ENCODE results near the gene FBXW8.

FBXW8 gene

GRCh38 chr12:116948298-116948697 lies 37.5 kb downstream of the FBXW8 start:
- H3K9ac ChIP-seq (ENCODE audit: low read length) = no peak overlapping the region
- no peak overlapping the region for H3K27ac ChIP-seq (ENCODE audit: low read depth, low read length)
- H3K4me1 ChIP-seq (ENCODE audit: insufficient read depth, low read length) = no peaks in the 10 kb centered on the region
- peaks cover 23% of the 10 kb centered on the region for H3K36me3 ChIP-seq (ENCODE audit: insufficient read depth, low read length)
- no peaks in the 10 kb centered on the region for H3K27me3 ChIP-seq (ENCODE audit: control insufficient read depth in 1 of 2, insufficient read depth in 2 of 2, low read length in 2 of 2)
- no peak overlapping the region for H3K4me3 ChIP-seq (ENCODE audit: low read depth in 1 of 2, low read length in 2 of 2)
- peaks cover 5% of the 10 kb centered on the region for H3K9me3 ChIP-seq (ENCODE audit: low read length)

- no peak overlapping the region for H3K27ac ChIP-seq (ENCODE audit: low read depth, low read length)
- no peak overlapping the region for H3K9ac ChIP-seq (ENCODE audit: low read length)
- H3K27me3 ChIP-seq (ENCODE audit: control insufficient read depth in 1 of 2, insufficient read depth in 2 of 2, low read length in 2 of 2) = no peaks in the 10 kb centered on the region
- no peaks in the 10 kb centered on the region for H3K9me3 ChIP-seq (ENCODE audit: low read length)
- no peak overlapping the region for H3K4me3 ChIP-seq (ENCODE audit: low read depth in 1 of 2, low read length in 2 of 2)
- H3K4me1 ChIP-seq (ENCODE audit: insufficient read depth, low read length) = no peaks in the 10 kb centered on the region
- H3K36me3 ChIP-seq (ENCODE audit: insufficient read depth, low read length) = peaks cover 18% of the 10 kb centered on the region
Observed at GRCh38 chr12:116950628-116951325, 40.0 kb downstream of the FBXW8 start.

DNA sequence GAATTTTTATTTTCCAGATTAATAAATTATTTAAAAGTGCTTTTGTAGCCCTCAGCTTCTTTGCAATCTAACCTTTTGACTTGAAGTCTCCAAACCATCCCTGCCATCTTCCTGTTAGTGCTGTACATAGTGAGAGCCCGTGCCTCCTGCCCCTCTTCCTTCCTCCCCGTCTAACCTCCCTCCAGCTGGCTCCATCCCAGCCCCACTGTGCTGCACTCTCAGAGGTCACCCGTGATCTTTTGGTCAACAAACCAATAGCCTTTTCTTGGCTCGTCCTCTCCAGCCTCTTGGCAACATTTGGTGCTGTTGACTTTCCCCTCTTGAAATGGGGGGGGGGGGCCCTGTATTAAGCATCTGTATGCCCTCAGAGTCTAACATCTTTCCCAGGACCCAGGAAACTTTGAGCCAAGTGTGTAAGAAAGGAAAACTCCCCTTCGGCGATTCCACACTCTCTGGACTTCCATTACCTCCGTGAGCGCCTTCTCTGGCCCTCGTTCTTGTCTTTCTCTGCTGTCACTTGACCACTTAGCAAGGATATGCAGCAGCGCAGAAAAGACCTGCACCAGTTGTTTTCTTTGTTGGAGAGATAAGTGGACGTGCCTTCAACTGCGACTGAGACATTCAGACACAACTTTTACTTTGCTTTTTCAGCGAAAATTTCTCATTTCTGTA lies 44.1 kb downstream of the FBXW8 start:
- Histone ChIP-seq H3K4me3 (ENCODE audit: low read depth in 1 of 2, low read length in 2 of 2) (no peak overlapping the region), H3K4me1 (ENCODE audit: insufficient read depth, low read length) (no peaks in the 10 kb centered on the region), H3K27ac (ENCODE audit: low read depth, low read length) (no peak overlapping the region), H3K9ac (ENCODE audit: low read length) (no peak overlapping the region), H3K27me3 (ENCODE audit: control insufficient read depth in 1 of 2, insufficient read depth in 2 of 2, low read length in 2 of 2) (no peaks in the 10 kb centered on the region), H3K9me3 (ENCODE audit: low read length) (no peaks in the 10 kb centered on the region), H3K36me3 (ENCODE audit: insufficient read depth, low read length) (peaks cover 5% of the 10 kb centered on the region)

DNA sequence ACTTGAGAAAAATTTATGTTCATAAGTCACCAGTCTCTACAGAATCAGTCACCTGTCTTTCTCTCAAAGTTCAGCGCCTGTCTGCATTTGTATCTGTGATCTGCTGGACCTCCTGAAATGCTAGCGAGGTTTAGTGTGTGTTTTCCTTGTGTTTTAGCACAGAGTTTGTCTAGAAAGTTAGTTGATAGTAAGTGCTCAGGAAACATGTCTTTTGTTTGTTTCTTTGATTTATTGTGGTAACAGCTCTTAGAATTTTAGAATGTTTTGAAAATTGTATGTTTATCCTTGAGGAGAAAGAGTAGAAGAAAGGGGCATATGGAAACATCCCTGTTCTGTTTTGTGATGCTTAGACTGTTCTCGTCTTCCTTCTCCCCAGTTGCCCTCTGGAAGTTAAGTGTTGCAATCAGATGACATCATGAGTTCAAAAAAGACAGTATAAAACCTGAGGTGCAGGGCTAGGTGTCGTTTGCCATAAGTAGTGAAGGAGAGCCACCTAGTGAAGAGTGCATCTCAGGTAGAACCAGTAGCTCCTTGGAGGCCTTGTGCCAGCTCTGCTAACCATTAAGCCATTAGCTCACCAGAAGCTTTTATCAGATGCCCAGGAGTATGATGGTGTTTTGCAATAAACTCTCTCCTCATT lies 44.8 kb downstream of the FBXW8 start:
- H3K9ac ChIP-seq (ENCODE audit: low read length) = no peak overlapping the region
- H3K9me3 ChIP-seq (ENCODE audit: low read length) = no peaks in the 10 kb centered on the region
- H3K4me3 ChIP-seq (ENCODE audit: low read depth in 1 of 2, low read length in 2 of 2) = no peak overlapping the region
- no peak overlapping the region for H3K27ac ChIP-seq (ENCODE audit: low read depth, low read length)
- H3K4me1 ChIP-seq (ENCODE audit: insufficient read depth, low read length) = no peaks in the 10 kb centered on the region
- peaks cover 5% of the 10 kb centered on the region for H3K36me3 ChIP-seq (ENCODE audit: insufficient read depth, low read length)
- H3K27me3 ChIP-seq (ENCODE audit: control insufficient read depth in 1 of 2, insufficient read depth in 2 of 2, low read length in 2 of 2) = no peaks in the 10 kb centered on the region

- H3K27me3 ChIP-seq (ENCODE audit: control insufficient read depth in 1 of 2, insufficient read depth in 2 of 2, low read length in 2 of 2) = no peaks in the 10 kb centered on the region
- no peaks in the 10 kb centered on the region for H3K36me3 ChIP-seq (ENCODE audit: insufficient read depth, low read length)
- no peaks in the 10 kb centered on the region for H3K9me3 ChIP-seq (ENCODE audit: low read length)
- H3K4me1 ChIP-seq (ENCODE audit: insufficient read depth, low read length) = no peaks in the 10 kb centered on the region
- no peak overlapping the region for H3K27ac ChIP-seq (ENCODE audit: low read depth, low read length)
- H3K9ac ChIP-seq (ENCODE audit: low read length) = no peak overlapping the region
- H3K4me3 ChIP-seq (ENCODE audit: low read depth in 1 of 2, low read length in 2 of 2) = no peak overlapping the region
Observed at GRCh38 chr12:116958402-116959197, 47.9 kb downstream of the FBXW8 start.

GRCh38 chr12:116959198-116959460 lies 48.4 kb downstream of the FBXW8 start:
- H3K27ac ChIP-seq (ENCODE audit: low read depth, low read length) = no peak overlapping the region
- H3K9ac ChIP-seq (ENCODE audit: low read length) = no peak overlapping the region
- H3K4me1 ChIP-seq (ENCODE audit: insufficient read depth, low read length) = no peaks in the 10 kb centered on the region
- no peaks in the 10 kb centered on the region for H3K36me3 ChIP-seq (ENCODE audit: insufficient read depth, low read length)
- H3K4me3 ChIP-seq (ENCODE audit: low read depth in 1 of 2, low read length in 2 of 2) = no peak overlapping the region
- no peaks in the 10 kb centered on the region for H3K9me3 ChIP-seq (ENCODE audit: low read length)
- H3K27me3 ChIP-seq (ENCODE audit: control insufficient read depth in 1 of 2, insufficient read depth in 2 of 2, low read length in 2 of 2) = no peaks in the 10 kb centered on the region

DNA sequence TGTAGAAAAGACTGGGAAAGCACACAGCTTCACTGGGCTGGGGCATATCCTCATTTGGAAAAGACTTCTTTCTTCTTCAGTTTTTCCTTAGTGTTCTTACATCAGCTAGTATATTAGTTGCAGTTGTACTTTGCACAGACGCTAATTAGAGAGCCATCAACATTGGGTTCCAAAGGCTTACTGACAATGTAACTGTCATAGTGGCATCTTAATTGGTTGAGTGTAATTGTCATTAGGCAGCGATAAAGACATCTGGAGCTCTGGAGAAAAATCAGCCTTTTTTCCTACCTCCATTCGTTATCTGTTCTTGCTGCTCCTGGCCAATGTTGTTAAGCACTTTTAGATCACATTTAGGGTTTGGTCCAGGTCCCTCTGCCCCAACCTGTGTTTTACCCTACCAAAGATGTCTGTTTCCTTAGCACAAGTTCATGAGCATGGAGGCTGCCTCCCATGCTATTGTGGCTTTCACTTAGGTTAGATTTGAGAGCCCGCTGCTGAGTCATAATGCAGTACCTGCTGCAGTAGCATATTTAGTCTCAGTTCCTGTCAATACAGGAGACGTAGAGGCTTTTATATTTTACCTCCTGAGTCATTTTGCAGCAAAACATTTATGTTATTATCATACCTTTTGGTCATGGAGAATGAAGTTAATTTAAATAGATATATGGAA lies 49.2 kb downstream of the FBXW8 start:
- Histone ChIP-seq H3K27me3 (ENCODE audit: control insufficient read depth in 1 of 2, insufficient read depth in 2 of 2, low read length in 2 of 2) (no peaks in the 10 kb centered on the region), H3K9ac (ENCODE audit: low read length) (no peak overlapping the region), H3K27ac (ENCODE audit: low read depth, low read length) (no peak overlapping the region), H3K36me3 (ENCODE audit: insufficient read depth, low read length) (peaks cover 2% of the 10 kb centered on the region), H3K9me3 (ENCODE audit: low read length) (no peaks in the 10 kb centered on the region), H3K4me3 (ENCODE audit: low read depth in 1 of 2, low read length in 2 of 2) (no peak overlapping the region), H3K4me1 (ENCODE audit: insufficient read depth, low read length) (peaks cover 7% of the 10 kb centered on the region)

GRCh38 chr12:116962197-116962596 lies 51.4 kb downstream of the FBXW8 start:
- Histone ChIP-seq H3K4me3 (ENCODE audit: low read depth in 1 of 2, low read length in 2 of 2) (no peak overlapping the region), H3K4me1 (ENCODE audit: insufficient read depth, low read length) (peaks cover 13% of the 10 kb centered on the region), H3K9me3 (ENCODE audit: low read length) (no peaks in the 10 kb centered on the region), H3K36me3 (ENCODE audit: insufficient read depth, low read length) (peaks cover 16% of the 10 kb centered on the region), H3K9ac (ENCODE audit: low read length) (no peak overlapping the region), H3K27ac (ENCODE audit: low read depth, low read length) (no peak overlapping the region), H3K27me3 (ENCODE audit: control insufficient read depth in 1 of 2, insufficient read depth in 2 of 2, low read length in 2 of 2) (no peaks in the 10 kb centered on the region)

DNA sequence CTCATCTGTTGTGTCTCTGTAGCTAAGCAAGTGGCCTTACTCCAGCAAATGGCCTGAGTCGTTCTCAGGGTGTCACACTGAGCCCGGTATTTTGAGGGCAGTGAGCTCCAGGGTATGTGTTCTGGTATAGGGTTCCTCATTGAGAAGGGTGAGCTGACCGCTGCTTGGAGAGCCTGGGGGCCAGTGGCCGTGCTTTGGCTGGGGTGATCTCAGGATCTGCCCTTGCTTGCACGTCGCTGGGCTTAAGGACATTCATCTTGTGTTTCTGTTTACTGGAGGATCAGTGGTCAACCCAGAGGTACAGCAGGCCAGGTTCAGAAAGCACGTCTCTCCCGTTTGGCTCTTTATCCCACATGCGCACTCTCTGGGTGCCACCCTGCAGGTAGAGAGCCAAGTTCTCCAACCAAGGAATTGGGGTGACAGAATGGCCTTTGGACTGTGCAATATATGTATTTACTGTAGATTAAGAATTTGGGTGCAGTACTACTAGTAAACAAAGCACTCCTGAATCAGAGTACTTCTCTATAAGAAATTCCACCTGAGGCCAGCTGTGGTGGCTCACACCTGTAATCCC lies 52.1 kb downstream of the FBXW8 start:
- H3K4me3 ChIP-seq (ENCODE audit: low read depth in 1 of 2, low read length in 2 of 2) = no peak overlapping the region
- no peaks in the 10 kb centered on the region for H3K9me3 ChIP-seq (ENCODE audit: low read length)
- no peak overlapping the region for H3K9ac ChIP-seq (ENCODE audit: low read length)
- peaks cover 13% of the 10 kb centered on the region for H3K4me1 ChIP-seq (ENCODE audit: insufficient read depth, low read length)
- H3K27me3 ChIP-seq (ENCODE audit: control insufficient read depth in 1 of 2, insufficient read depth in 2 of 2, low read length in 2 of 2) = no peaks in the 10 kb centered on the region
- no peak overlapping the region for H3K27ac ChIP-seq (ENCODE audit: low read depth, low read length)
- H3K36me3 ChIP-seq (ENCODE audit: insufficient read depth, low read length) = peaks cover 16% of the 10 kb centered on the region

- Histone ChIP-seq H3K9ac (ENCODE audit: low read length) (no peak overlapping the region), H3K4me1 (ENCODE audit: insufficient read depth, low read length) (peaks cover 13% of the 10 kb centered on the region), H3K4me3 (ENCODE audit: low read depth in 1 of 2, low read length in 2 of 2) (no peak overlapping the region), H3K36me3 (ENCODE audit: insufficient read depth, low read length) (peaks cover 16% of the 10 kb centered on the region), H3K27me3 (ENCODE audit: control insufficient read depth in 1 of 2, insufficient read depth in 2 of 2, low read length in 2 of 2) (no peaks in the 10 kb centered on the region), H3K27ac (ENCODE audit: low read depth, low read length) (no peak overlapping the region), H3K9me3 (ENCODE audit: low read length) (no peaks in the 10 kb centered on the region)
Observed at GRCh38 chr12:116964054-116965050, 53.6 kb downstream of the FBXW8 start.

Data from muscle layer of colon (tissue), 2 donors.